ENCODE results near the gene TMEM254. TPM values are rescaled to one million over a fixed set of nuclear protein-coding genes. Genes with fewer than 3 reads are reported as not detected.

Gene TMEM254
- total and polyA plus RNA-seq, 2 of the 4 experiments (the other 2 are of a cell fraction) = 4.7 to 10.7 TPM

DNA sequence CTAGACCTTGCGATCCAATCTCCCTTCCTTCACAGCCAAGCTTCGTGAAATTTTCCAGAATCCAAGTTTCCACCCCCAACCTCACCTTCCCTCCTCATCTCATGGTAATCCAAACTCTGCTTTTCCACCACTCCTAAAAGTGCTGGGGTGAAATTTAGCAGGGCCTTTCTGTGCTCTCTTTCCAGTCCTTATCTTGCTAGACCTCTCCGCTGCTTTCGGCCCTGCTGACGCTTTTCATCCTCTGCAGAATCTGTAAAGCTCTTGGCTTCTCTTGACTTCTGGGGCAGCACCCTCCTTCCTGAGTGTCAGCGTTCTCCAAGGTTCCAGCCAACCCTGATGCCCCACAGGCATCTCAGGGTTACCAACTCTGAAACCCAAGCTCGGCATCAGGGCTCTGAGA is 61.8 kb downstream of the TMEM254 start:
- Histone ChIP-seq H3K9me3 (ENCODE audit: control insufficient read depth, insufficient read depth, low read length) (no peaks in the 10 kb centered on the region), H3K4me2 (ENCODE audit: low read depth, low read length) (no peak overlapping the region), H3K9ac (ENCODE audit: low read depth, low read length) (no peak overlapping the region), H3K27ac (ENCODE audit: insufficient read depth, low read length) (no peak overlapping the region), H3K79me1 (ENCODE audit: low read depth in 1 of 2, low read length in 2 of 2) (peaks cover 0 to 11% of the 10 kb centered on the region in 2 experiments; a peak in 1 of 4 replicates), H3K23ac (ENCODE audit: low read depth, low read length) (no peak overlapping the region), H3K27me3 (ENCODE audit: control insufficient read depth, insufficient read depth, low read length) (no peaks in the 10 kb centered on the region), H4K91ac (ENCODE audit: insufficient read depth, low read depth, low read length) (no peak overlapping the region), H2AK9ac (replicated peaks; ENCODE audit: low read depth, low read length, poor library complexity) (no peak overlapping the region), H3K56ac (ENCODE audit: extremely low read depth, insufficient read depth, low read length) (no peak overlapping the region), H3K4ac (ENCODE audit: low read depth, low read length) (no peak overlapping the region), H2AK5ac (ENCODE audit: low read depth, low read length) (no peak overlapping the region), H3K4me3 (ENCODE audit: insufficient read depth, low read depth, low read length) (no peak overlapping the region), H3K4me1 (ENCODE audit: control insufficient read depth, insufficient read depth, low read length) (peaks cover 18% of the 10 kb centered on the region), H3K36me3 (ENCODE audit: control insufficient read depth, insufficient read depth, low read length) (no peaks in the 10 kb centered on the region), H3K9me1 (ENCODE audit: insufficient read depth, low read length) (peaks cover 8% of the 10 kb centered on the region; the same call in 1 of the 2 replicates), H2BK5ac (ENCODE audit: low read depth, low read length, poor library complexity, severe bottlenecking) (no peak overlapping the region), H2BK15ac (ENCODE audit: low read depth, low read length) (no peak overlapping the region), H2AFZ (replicated peaks; ENCODE audit: low read length, poor library complexity) (no peak overlapping the region), H2BK120ac (ENCODE audit: low read depth, low read length) (no peak overlapping the region), H4K20me1 (ENCODE audit: insufficient read depth, low read length) (no peaks in the 10 kb centered on the region), H3K14ac (replicated peaks; ENCODE audit: low read depth, low read length) (no peak overlapping the region), H4K8ac (ENCODE audit: low read depth in 2 of 2, low read length in 2 of 2) (no peak overlapping the region), H2BK20ac (ENCODE audit: low read depth, low read length) (no peak overlapping the region), H3K18ac (ENCODE audit: low read depth, low read length) (no peak overlapping the region), H4K5ac (ENCODE audit: low read depth, low read length) (no peak overlapping the region)
- POLR2A ChIA-PET (ENCODE audit: unreplicated experiment) = no interaction called here
- CTCF ChIA-PET = no interaction called here
- in situ Hi-C loops (cut with MboI; ENCODE audit: low sequenced_read_pairs) = no loop called here
- BruUV-seq (replicated peaks) = no TSS peak
- TF ChIP-seq BHLHE40 (IDR thresholded peaks at IDR 0.05; ENCODE audit: low read depth, low read length) (no peak), MAZ (IDR thresholded peaks at IDR 0.05; ENCODE audit: borderline replicate concordance, low read depth, low read length) (no peak), CHD1 (IDR thresholded peaks at IDR 0.05; ENCODE audit: low read depth, low read length) (no peak), POLR2A (IDR thresholded peaks at IDR 0.05; ENCODE audit: low read depth, low read length) (no peak), RFX5 (IDR thresholded peaks at IDR 0.05; ENCODE audit: low read depth, low read length) (no peak), RCOR1 (IDR thresholded peaks at IDR 0.05; ENCODE audit: insufficient replicate concordance, low read length) (no peak), NFE2L2 (IDR thresholded peaks at IDR 0.05; ENCODE audit: low read depth, low read length) (no peak), CEBPB (IDR thresholded peaks at IDR 0.05; ENCODE audit: low read depth, low read length) (no peak), RAD21 (IDR thresholded peaks at IDR 0.05; ENCODE audit: low read length) (no peak), SMC3 (IDR thresholded peaks at IDR 0.05; ENCODE audit: low read depth, low read length) (no peak), MXI1 (IDR thresholded peaks at IDR 0.05; ENCODE audit: borderline replicate concordance, low read depth, low read length) (no peak)
- TF ChIP-seq, protein P1, sequence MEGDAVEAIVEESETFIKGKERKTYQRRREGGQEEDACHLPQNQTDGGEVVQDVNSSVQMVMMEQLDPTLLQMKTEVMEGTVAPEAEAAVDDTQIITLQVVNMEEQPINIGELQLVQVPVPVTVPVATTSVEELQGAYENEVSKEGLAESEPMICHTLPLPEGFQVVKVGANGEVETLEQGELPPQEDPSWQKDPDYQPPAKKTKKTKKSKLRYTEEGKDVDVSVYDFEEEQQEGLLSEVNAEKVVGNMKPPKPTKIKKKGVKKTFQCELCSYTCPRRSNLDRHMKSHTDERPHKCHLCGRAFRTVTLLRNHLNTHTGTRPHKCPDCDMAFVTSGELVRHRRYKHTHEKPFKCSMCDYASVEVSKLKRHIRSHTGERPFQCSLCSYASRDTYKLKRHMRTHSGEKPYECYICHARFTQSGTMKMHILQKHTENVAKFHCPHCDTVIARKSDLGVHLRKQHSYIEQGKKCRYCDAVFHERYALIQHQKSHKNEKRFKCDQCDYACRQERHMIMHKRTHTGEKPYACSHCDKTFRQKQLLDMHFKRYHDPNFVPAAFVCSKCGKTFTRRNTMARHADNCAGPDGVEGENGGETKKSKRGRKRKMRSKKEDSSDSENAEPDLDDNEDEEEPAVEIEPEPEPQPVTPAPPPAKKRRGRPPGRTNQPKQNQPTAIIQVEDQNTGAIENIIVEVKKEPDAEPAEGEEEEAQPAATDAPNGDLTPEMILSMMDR (conservative IDR thresholded peaks at IDR 0.05; ENCODE audit: low read depth, low read length) = no peak
- 100% methylated on average over 4 of the region's 7 CpGs; no CpG with 5 or more reads in 1 of the 2 experiments for WGBS, 2 experiments (ENCODE audit: extremely low coverage in 2 of 2, insufficient read length in 1 of 2)
- ATAC-seq (ENCODE audit: low read depth) = no peak
- DNase-seq = no peak
- dilution Hi-C loops (cut with HindIII; ENCODE audit: low sequenced_read_pairs, unreplicated experiment) = no loop called here
- intact Hi-C loops (cut with micrococcal nuclease) = no loop called here
